K562 (cell line): ENCODE results near the gene AMPD3. TPM values are rescaled to one million over a fixed set of nuclear protein-coding genes. Genes with fewer than 3 reads are reported as not detected.
A peak's percentile ranks its signal among the peaks of the same experiment; 100 is the strongest.

Source experiments
- ATAC-seq: fragments of 200-7000 bp; cut with Tn5 transposase; 3 replicates; pipeline ENCODE4 v1.9.1; 2020; ENCODE audit warnings: moderate library complexity
- BruUV-seq: library from RNA; stranded (reverse); fragments of 400-500 nt; replicated peaks from 2 replicates; lab custom pipeline; 2021; lab: Mats Ljungman, UMichigan
- CTCF ChIA-PET: fragments of 300-600 bp; formaldehyde crosslinking; extraction: SDS; loops from one replicate; lab custom pipeline; 2021; ENCODE audit warnings: low intra/inter-chr PET ratio; lab: Yijun Ruan, JAX
- POLR2A ChIA-PET: fragments of 300-600, 350-650 bp; sonication (Branson Sonifier 250); formaldehyde crosslinking; extraction: SDS; loops from one replicate; lab custom pipeline; 2021; ENCODE audit warnings: antibody characterized with exemption, inconsistent platforms; lab: Yijun Ruan, JAX
- DNase-seq, 4 experiments: peaks; one replicate each; pipeline versions ENCODE4 v3.0.0 to v3.0.0-alpha.2; 2011 to 2018; ENCODE audit warnings: low spot score in 3 of 4, mixed read lengths in 3 of 4; ENCODE audit errors: extremely low read depth in 1 of 4
- FAIRE-seq: peaks from 2 replicates; lab custom pipeline; 2011; peaks lifted over from hg19 to GRCh38; lab: Jason Lieb, UNC
- H2AFZ ChIP-seq: 2 replicates; pipeline ENCODE4 v1.6.0; 2011; ENCODE audit warnings: low read depth, low read length, control low read depth, inconsistent platforms
- H3K27ac ChIP-seq: fragments of 200-600 bp; 3 replicates; pipeline ENCODE4 v1.8.0; 2011; ENCODE audit warnings: low read depth, mild to moderate bottlenecking, control low read depth, inconsistent platforms, low read length, moderate library complexity, mixed read lengths; ENCODE audit errors: extremely low read depth
- H3K27me3 ChIP-seq, 2 experiments: fragments of 300-600 bp in 1 of 2; 2 replicates in 1 of 2; 3 replicates in 1 of 2; pipeline versions ENCODE4 v1.6.0 to v1.8.0; 2011; ENCODE audit warnings: inconsistent platforms in 2 of 2, low read length in 2 of 2, mild to moderate bottlenecking in 1 of 2, mixed read lengths in 1 of 2, moderate library complexity in 1 of 2; ENCODE audit not compliant: control insufficient read depth in 2 of 2, insufficient read depth in 2 of 2
- H3K36me3 ChIP-seq: fragments of 300-600 bp; 3 replicates; pipeline ENCODE4 v1.8.0; 2011; ENCODE audit warnings: mild to moderate bottlenecking, low read length, inconsistent platforms; ENCODE audit not compliant: control insufficient read depth, insufficient read depth
- H3K4me1 ChIP-seq, 2 experiments: fragments of 200-600 bp in 1 of 2; replicated peaks in 1 of 2; 2 replicates in 1 of 2; 3 replicates in 1 of 2; pipeline versions ENCODE4 v1.5.1 to v1.8.0; 2011; ENCODE audit warnings: inconsistent platforms in 2 of 2, low read length in 2 of 2, mild to moderate bottlenecking in 1 of 2, mixed read lengths in 1 of 2, moderate library complexity in 1 of 2; ENCODE audit not compliant: control insufficient read depth in 2 of 2, insufficient read depth in 2 of 2
- H3K4me2 ChIP-seq: 2 replicates; pipeline ENCODE4 v1.6.1; 2011; ENCODE audit warnings: low read length, control low read depth, inconsistent platforms, mixed read lengths; ENCODE audit not compliant: insufficient read depth
- H3K4me3 ChIP-seq: fragments of 200-600 bp; sonication (generic), shearing (Covaris generic); 2 replicates; pipeline ENCODE4 v1.5.1; 2016; ENCODE audit warnings: control low read depth, inconsistent platforms
- H3K79me2 ChIP-seq: fragments of 200-600 bp; 3 replicates; pipeline ENCODE4 v1.8.0; 2011; ENCODE audit warnings: low read length, inconsistent platforms; ENCODE audit not compliant: control insufficient read depth, insufficient read depth
- H3K9ac ChIP-seq, 2 experiments: 2 replicates each; pipeline versions ENCODE4 v1.6.0 to v1.6.1; 2011; ENCODE audit warnings: low read depth in 2 of 2, low read length in 2 of 2, control low read depth in 1 of 2, inconsistent platforms in 1 of 2, mild to moderate bottlenecking in 1 of 2, mixed read lengths in 1 of 2; ENCODE audit not compliant: insufficient read depth in 1 of 2
- H3K9me1 ChIP-seq: one replicate; pipeline ENCODE4 v1.6.0; 2011; ENCODE audit warnings: inconsistent platforms, mild to moderate bottlenecking, low read length, moderate library complexity; ENCODE audit not compliant: control insufficient read depth, insufficient read depth
- H3K9me3 ChIP-seq: replicated peaks from 2 replicates; pipeline ENCODE4 v1.5.1; 2011; ENCODE audit warnings: low read depth, low read length, inconsistent platforms; ENCODE audit not compliant: control insufficient read depth, insufficient read depth
- H4K20me1 ChIP-seq: replicated peaks from 2 replicates; pipeline ENCODE4 v1.6.1; 2011; ENCODE audit warnings: low read length, inconsistent platforms, mixed read lengths; ENCODE audit not compliant: control insufficient read depth, insufficient read depth
- WHSC1 ChIP-seq: IDR thresholded peaks from one replicate; pipeline ENCODE4 v1.6.1; 2012; ENCODE audit warnings: low read length, control low read depth, inconsistent platforms
- ZKSCAN3 ChIP-seq: fragments of 250-450 bp; sonication (Bioruptor Pico); IDR thresholded peaks from 2 replicates; pipeline ENCODE4 v1.4.0; 2020
- WGBS: fragments of 100-300 bp; shearing (Covaris generic); methylation state at CpG from one replicate; pipeline ENCODE4 v1.1.6; 2016; ENCODE audit warnings: low coverage, mixed read lengths; ENCODE audit not compliant: insufficient coverage; ENCODE audit errors: missing lambda C conversion rate; 5-methylcytosine and 5-hydroxymethylcytosine counted together
- in situ Hi-C: fragments of 300-500 bp; cut with MboI; formaldehyde crosslinking; loops from 4 replicates; pipeline ENCODE4 v1.15.0; 2018; ENCODE audit warnings: inconsistent platforms, mixed read lengths
- intact Hi-C: fragments of 100-400 bp; cut with micrococcal nuclease; formaldehyde crosslinking; loops from 2 replicates; pipeline ENCODE4 v1.14.2; 2022
- polyA plus RNA-seq, 8 experiments: library from polyadenylated mRNA; depleted of rRNA in 4 of 8; stranded (reverse) in 5 of 8; unstranded in 3 of 8; fragments of >200 nt; fragmentation: Nextera tagmentation in 2 of 8; fragmentation: Illumina TruSeq in 1 of 8; extraction: Ambion mirVana in 2 of 8; extraction: Trizol in 1 of 8; gene quantifications; 2 replicates each; pipeline versions ENCODE4 v1.2.1 to v1.2.3, GENCODE V29; 2011 to 2014; ENCODE audit warnings: inconsistent platforms in 1 of 8, missing spikeins in 1 of 8
- total RNA-seq, 7 experiments: library from RNA; depleted of rRNA in 6 of 7; stranded (reverse); fragments of >200 nt in 6 of 7; fragmentation: Illumina TruSeq in 2 of 7; extraction: Trizol in 2 of 7; gene quantifications; 2 replicates each; pipeline versions ENCODE4 v1.2.1 to v1.2.3, GENCODE V29; 2011 to 2021; ENCODE audit warnings: low replicate concordance in 1 of 7
- TF ChIP-seq, protein P1 (sequence below): sonication (generic); formaldehyde crosslinking; IDR thresholded peaks from 2 replicates; pipeline ENCODE4 v1.8.0; 2022; ENCODE audit warnings: missing genetic modification reagents, mild to moderate bottlenecking, borderline replicate concordance
- TF ChIP-seq, protein P2 (sequence below): sonication (generic); formaldehyde crosslinking; IDR thresholded peaks from 2 replicates; pipeline ENCODE4 v1.8.1; 2023; ENCODE audit warnings: mild to moderate bottlenecking, missing genetic modification reagents

Gene AMPD3
- total and polyA plus RNA-seq, 9 of the 15 experiments (the other 6 are each of a cell fraction or from before 2014, with no cell fraction given): 4.4 to 23.6 (median 11.2) TPM

DNA sequence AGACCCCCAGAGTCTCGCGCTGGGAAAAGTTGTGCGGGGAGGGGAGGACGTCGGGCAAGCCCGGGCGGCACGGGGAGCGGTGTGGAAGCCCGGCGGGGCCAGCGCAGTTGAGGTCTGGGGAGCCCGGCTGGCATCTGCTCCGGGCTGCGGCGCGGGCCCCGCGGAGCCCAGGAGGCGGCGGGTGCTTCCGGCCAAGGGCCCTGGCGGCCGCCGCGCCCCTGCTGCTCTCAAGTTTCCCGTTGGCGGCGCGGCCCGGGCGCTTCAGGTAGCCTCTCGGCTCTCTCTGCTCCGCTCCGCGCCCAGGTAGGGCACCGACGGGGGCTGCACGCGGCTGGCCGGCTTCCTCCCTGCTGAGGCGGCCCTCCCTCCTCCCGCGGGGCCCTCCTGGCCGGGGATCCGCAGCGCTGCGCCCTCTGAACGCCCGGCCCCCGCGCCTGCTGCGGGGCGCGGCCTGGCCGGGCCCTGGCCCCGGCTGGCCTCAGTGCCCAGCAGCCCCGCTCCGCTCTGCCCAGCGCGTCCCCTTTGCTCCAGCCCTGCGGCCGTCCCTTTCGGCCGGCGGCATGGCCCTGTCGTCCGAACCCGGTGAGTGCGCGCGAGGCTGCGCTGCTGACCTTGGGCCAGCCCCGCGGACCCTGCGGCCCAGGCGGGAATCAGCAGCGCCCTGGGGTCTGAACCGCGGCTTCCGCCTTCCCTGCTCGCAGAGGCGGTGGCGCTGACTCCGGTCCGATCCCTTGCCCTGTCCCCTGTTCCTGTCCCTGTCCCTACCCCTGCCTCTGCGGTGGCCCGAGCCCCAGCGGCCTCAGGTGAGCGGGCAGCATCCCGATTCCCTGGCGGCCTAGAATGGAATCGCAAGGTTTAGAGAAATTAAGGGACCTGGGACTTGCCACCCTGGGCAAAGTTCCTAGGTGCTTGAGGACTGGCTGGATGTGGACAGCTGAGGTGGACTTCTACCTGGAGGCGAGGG, 4.3 kb upstream of the AMPD3 start:
- Histone ChIP-seq H3K36me3 (no peaks in the 10 kb centered on the region), H3K27me3 (no peaks in the 10 kb centered on the region), H3K9me3 (no peaks in the 10 kb centered on the region), H3K4me2 (no peak overlapping the region), H4K20me1 (no peaks in the 10 kb centered on the region), H3K27ac (no peak overlapping the region), H3K9me1 (no peaks in the 10 kb centered on the region), H3K4me1 (peaks cover 12 to 17% of the 10 kb centered on the region in 2 experiments), H3K4me3 (no peak overlapping the region), H3K79me2 (no peaks in the 10 kb centered on the region), H3K9ac (no peak overlapping the region), H2AFZ (no peak overlapping the region)
- ChIA-PET CTCF (no interaction called here), POLR2A (no interaction called here)
- intact Hi-C loops (no loop called here), in situ Hi-C loops (no loop called here)
- DNase-seq: no peak
- BruUV-seq: no TSS peak
- FAIRE-seq: no peak
- no peak for TF ChIP-seq WHSC1
- no peak for TF ChIP-seq ZKSCAN3 (CRISPR knock-in tag)
- TF ChIP-seq, protein P1, sequence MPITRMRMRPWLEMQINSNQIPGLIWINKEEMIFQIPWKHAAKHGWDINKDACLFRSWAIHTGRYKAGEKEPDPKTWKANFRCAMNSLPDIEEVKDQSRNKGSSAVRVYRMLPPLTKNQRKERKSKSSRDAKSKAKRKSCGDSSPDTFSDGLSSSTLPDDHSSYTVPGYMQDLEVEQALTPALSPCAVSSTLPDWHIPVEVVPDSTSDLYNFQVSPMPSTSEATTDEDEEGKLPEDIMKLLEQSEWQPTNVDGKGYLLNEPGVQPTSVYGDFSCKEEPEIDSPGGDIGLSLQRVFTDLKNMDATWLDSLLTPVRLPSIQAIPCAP: no peak
- TF ChIP-seq, protein P2, sequence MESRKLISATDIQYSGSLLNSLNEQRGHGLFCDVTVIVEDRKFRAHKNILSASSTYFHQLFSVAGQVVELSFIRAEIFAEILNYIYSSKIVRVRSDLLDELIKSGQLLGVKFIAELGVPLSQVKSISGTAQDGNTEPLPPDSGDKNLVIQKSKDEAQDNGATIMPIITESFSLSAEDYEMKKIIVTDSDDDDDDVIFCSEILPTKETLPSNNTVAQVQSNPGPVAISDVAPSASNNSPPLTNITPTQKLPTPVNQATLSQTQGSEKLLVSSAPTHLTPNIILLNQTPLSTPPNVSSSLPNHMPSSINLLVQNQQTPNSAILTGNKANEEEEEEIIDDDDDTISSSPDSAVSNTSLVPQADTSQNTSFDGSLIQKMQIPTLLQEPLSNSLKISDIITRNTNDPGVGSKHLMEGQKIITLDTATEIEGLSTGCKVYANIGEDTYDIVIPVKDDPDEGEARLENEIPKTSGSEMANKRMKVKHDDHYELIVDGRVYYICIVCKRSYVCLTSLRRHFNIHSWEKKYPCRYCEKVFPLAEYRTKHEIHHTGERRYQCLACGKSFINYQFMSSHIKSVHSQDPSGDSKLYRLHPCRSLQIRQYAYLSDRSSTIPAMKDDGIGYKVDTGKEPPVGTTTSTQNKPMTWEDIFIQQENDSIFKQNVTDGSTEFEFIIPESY: 0 out of 2 replicates have a peak, but pooled peaks have one; percentile 41
- no peak for ATAC-seq
- WGBS: 81% methylated on average over 4 of the region's 94 CpGs
